Endothelial cell of umbilical vein (primary cell): ENCODE measurements around the gene MAML2. TPM values are rescaled to one million over a fixed set of nuclear protein-coding genes. Genes with fewer than 3 reads are reported as not detected.
A peak's percentile ranks its signal among the peaks of the same experiment; 100 is the strongest.

ENCODE experiments used
- BruUV-seq: library from RNA; stranded (reverse); fragments of 400-500 nt; replicated peaks from 2 replicates; lab custom pipeline; 2021; lab: Mats Ljungman, UMichigan
- CTCF ChIA-PET: fragments of 300-600, 350-600 bp; sonication (Branson Sonifier 250); formaldehyde crosslinking; loops from one replicate; lab custom pipeline; 2021; ENCODE audit warnings: antibody characterized with exemption, inconsistent platforms; lab: Charles Lee
- POLR2A ChIA-PET: fragments of 300-600, 350-600 bp; sonication (Branson Sonifier 250); formaldehyde crosslinking; loops from one replicate; lab custom pipeline; 2021; ENCODE audit warnings: antibody characterized with exemption, inconsistent platforms; lab: Charles Lee
- DNase-seq: peaks from one replicate; pipeline ENCODE4 v3.0.0-alpha.2; 2011; ENCODE audit warnings: low read depth, low spot score
- FAIRE-seq: peaks from 2 replicates; lab custom pipeline; 2011; peaks lifted over from hg19 to GRCh38; lab: Jason Lieb, UNC
- H2AFZ ChIP-seq: 2 replicates; pipeline ENCODE4 v1.6.0; 2012; ENCODE audit warnings: low read depth, low read length, control low read depth, inconsistent platforms
- H3K27ac ChIP-seq: 2 replicates; pipeline ENCODE4 v1.5.1; 2011; ENCODE audit warnings: low read depth, mild to moderate bottlenecking, control low read depth, low read length, moderate library complexity; ENCODE audit not compliant: insufficient read depth
- H3K27me3 ChIP-seq, 2 experiments: 2 replicates each; pipeline versions ENCODE4 v1.6.0 to v1.6.1; 2011; ENCODE audit warnings: low read length in 2 of 2, mixed read lengths in 1 of 2; ENCODE audit not compliant: control insufficient read depth in 2 of 2, insufficient read depth in 2 of 2
- H3K36me3 ChIP-seq, 2 experiments: 2 replicates in 1 of 2; 3 replicates in 1 of 2; pipeline ENCODE4 v1.5.1; 2011; ENCODE audit warnings: low read length in 2 of 2, mild to moderate bottlenecking in 1 of 2, moderate library complexity in 1 of 2; ENCODE audit not compliant: control insufficient read depth in 2 of 2, insufficient read depth in 2 of 2; ENCODE audit errors: extremely low read depth in 1 of 2
- H3K4me1 ChIP-seq: 3 replicates; pipeline ENCODE4 v1.5.1; 2011; ENCODE audit warnings: mild to moderate bottlenecking, low read length; ENCODE audit not compliant: control insufficient read depth, insufficient read depth; ENCODE audit errors: extremely low read depth
- H3K4me2 ChIP-seq: 2 replicates; pipeline ENCODE4 v1.6.1; 2011; ENCODE audit warnings: low read length, control low read depth, mixed read lengths; ENCODE audit not compliant: insufficient read depth
- H3K4me3 ChIP-seq, 3 experiments: fragments of 200-600 bp in 1 of 3; sonication (generic), shearing (Covaris generic) in 1 of 3; replicated peaks in 1 of 3; 2 replicates each; pipeline ENCODE4 v1.5.1; 2011 to 2016; ENCODE audit warnings: control low read depth in 3 of 3, low read length in 3 of 3, mild to moderate bottlenecking in 2 of 3, inconsistent platforms in 1 of 3, low read depth in 1 of 3, moderate library complexity in 1 of 3; ENCODE audit not compliant: insufficient read depth in 1 of 3
- H3K79me2 ChIP-seq: 2 replicates; pipeline ENCODE4 v1.6.0; 2012; ENCODE audit warnings: low read length, inconsistent platforms; ENCODE audit not compliant: control insufficient read depth, insufficient read depth
- H3K9ac ChIP-seq: replicated peaks from 2 replicates; pipeline ENCODE3; 2011; ENCODE audit warnings: low read length, control low read depth; ENCODE audit not compliant: insufficient read depth; ENCODE audit errors: extremely low read depth
- H3K9me1 ChIP-seq: replicated peaks from 3 replicates; pipeline ENCODE4 v1.6.0; 2011; ENCODE audit warnings: mild to moderate bottlenecking, low read length; ENCODE audit not compliant: control insufficient read depth, insufficient read depth; ENCODE audit errors: extremely low read depth
- H3K9me3 ChIP-seq: replicated peaks from 2 replicates; pipeline ENCODE4 v1.5.1; 2012; ENCODE audit warnings: low read length, inconsistent platforms; ENCODE audit not compliant: control insufficient read depth, insufficient read depth
- H4K20me1 ChIP-seq: replicated peaks from 2 replicates; pipeline ENCODE3; 2011; ENCODE audit warnings: mild to moderate bottlenecking, low read length; ENCODE audit not compliant: control insufficient read depth, insufficient read depth; ENCODE audit errors: extremely low read depth
- EZH2 ChIP-seq: IDR thresholded peaks from 2 replicates; pipeline ENCODE4 v1.6.1; 2012; ENCODE audit warnings: borderline replicate concordance, low read depth, mild to moderate bottlenecking, moderate library complexity, low read length, inconsistent platforms; ENCODE audit not compliant: severe bottlenecking
- FOS ChIP-seq: IDR thresholded peaks from 2 replicates; pipeline ENCODE4 v1.6.1; 2011; ENCODE audit warnings: mild to moderate bottlenecking, low read length, moderate library complexity, borderline replicate concordance; ENCODE audit not compliant: insufficient read depth
- GATA2 ChIP-seq: IDR thresholded peaks from 2 replicates; pipeline ENCODE4 v1.7.0; 2011; ENCODE audit warnings: low read depth, mild to moderate bottlenecking, moderate library complexity, mixed read lengths, low read length; ENCODE audit not compliant: insufficient read length, insufficient read depth
- JUN ChIP-seq: IDR thresholded peaks from 2 replicates; pipeline ENCODE4 v1.6.1; 2011; ENCODE audit warnings: borderline replicate concordance, low read depth; ENCODE audit not compliant: insufficient read length, insufficient read depth
- MYC ChIP-seq: IDR thresholded peaks from one replicate; pipeline ENCODE4 v1.6.1; 2011; ENCODE audit warnings: mild to moderate bottlenecking, low read depth, low read length
- POLR2A ChIP-seq: IDR thresholded peaks from 2 replicates; pipeline ENCODE4 v1.6.1; 2012; ENCODE audit warnings: low read depth, mild to moderate bottlenecking, control low read depth, low read length
- POLR2AphosphoS5 ChIP-seq: IDR thresholded peaks from 2 replicates; pipeline ENCODE4 v1.6.1; 2012; ENCODE audit warnings: low read depth, mild to moderate bottlenecking, control low read depth, low read length, moderate library complexity; ENCODE audit not compliant: insufficient read depth
- dilution Hi-C: fragments of 300-500 bp; cut with MboI; formaldehyde crosslinking; loops from one replicate; pipeline ENCODE4 v1.15.0; 2019; ENCODE audit warnings: low sequenced_read_pairs; ENCODE audit not compliant: extremely low pct_ligation_motif_present
- intact Hi-C: fragments of 100-400 bp; cut with micrococcal nuclease; formaldehyde crosslinking; loops from one replicate; pipeline ENCODE4 v1.10.0; 2022
- polyA plus RNA-seq, 4 experiments: library from polyadenylated mRNA; depleted of rRNA in 3 of 4; stranded (reverse) in 3 of 4; unstranded in 1 of 4; fragments of >200 nt; gene quantifications; 2 replicates each; pipeline versions ENCODE4 v1.2.1 to v1.2.3, GENCODE V29; 2011 to 2012; ENCODE audit warnings: missing spikeins in 1 of 4
- total RNA-seq: library from RNA; stranded (reverse); gene quantifications from 2 replicates; pipeline ENCODE4 v1.2.3, GENCODE V29; 2021
- TF ChIP-seq, protein P1 (sequence below): IDR thresholded peaks from 2 replicates; pipeline ENCODE4 v1.6.1; 2011; ENCODE audit not compliant: insufficient read depth, insufficient read length
- TF ChIP-seq, protein P2 (sequence below), 2 donors: IDR thresholded peaks; 1 replicate in 1 of 2; 2 replicates in 1 of 2; pipeline ENCODE4 v1.5.1; 2011; ENCODE audit warnings: low read length in 2 of 2, mild to moderate bottlenecking in 2 of 2, moderate library complexity in 2 of 2, control low read depth in 1 of 2, inconsistent platforms in 1 of 2, low read depth in 1 of 2; ENCODE audit not compliant: insufficient read depth in 1 of 2; ENCODE audit errors: extremely low read depth in 1 of 2

MAML2 gene
- total and polyA plus RNA-seq, 2 donors (not counting 3 experiments of a cell fraction or from before 2014, with no cell fraction given) = 12.4 to 16.8 TPM

DNA sequence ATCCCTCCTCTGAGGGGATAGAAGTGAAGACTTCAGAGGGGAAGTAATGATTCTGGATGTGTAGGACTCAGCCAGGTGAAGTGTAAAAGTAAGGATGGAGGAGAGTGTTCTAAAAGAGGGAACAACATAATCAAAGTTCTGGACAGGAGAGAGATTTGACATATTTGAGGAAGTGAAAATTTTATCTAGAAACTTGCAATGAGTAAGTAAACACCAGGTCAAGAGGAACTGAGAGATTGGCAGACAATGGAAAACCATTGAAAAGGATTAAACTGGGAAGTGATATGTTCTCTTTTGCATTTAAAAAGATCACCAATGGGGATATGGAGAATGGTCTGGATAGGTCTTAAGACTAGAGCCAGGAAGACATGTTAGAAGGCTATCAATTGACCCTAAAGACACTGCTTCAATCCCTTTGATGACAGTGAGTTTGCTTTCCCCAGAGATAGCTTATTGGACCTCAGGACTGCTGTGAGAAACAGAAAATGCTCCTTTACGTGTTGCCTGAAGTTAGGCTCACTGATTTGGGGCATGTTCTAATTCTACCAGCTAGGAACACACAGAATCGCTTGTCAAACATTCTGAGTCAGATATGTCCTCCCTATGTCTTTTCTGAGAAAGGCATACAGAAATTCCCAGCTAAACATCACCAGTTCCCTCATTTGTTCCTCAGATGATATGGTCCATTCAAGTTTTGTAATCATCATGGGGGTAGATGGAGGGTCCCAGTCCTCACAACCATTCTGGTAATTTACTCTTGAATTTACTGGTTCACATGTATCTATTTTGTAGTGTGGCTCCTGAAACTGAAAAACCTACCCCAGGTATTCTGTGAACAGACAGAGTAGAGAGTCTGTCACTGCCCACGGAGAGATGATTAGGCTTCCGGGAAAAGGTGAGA, 144.9 kb downstream of the MAML2 start:
- Histone ChIP-seq H3K4me3 (no peak overlapping the region), H3K9ac (no peak overlapping the region), H3K27ac (no peak overlapping the region), H4K20me1 (no peaks in the 10 kb centered on the region), H3K4me1 (peaks cover 6% of the 10 kb centered on the region), H3K9me3 (no peaks in the 10 kb centered on the region), H2AFZ (no peak overlapping the region), H3K27me3 (no peaks in the 10 kb centered on the region), H3K9me1 (no peaks in the 10 kb centered on the region), H3K79me2 (no peaks in the 10 kb centered on the region), H3K4me2 (no peak overlapping the region), H3K36me3 (no peaks in the 10 kb centered on the region)
- intact Hi-C loops (no loop called here), dilution Hi-C loops (no loop called here)
- BruUV-seq = no TSS peak
- TF ChIP-seq, protein P1, sequence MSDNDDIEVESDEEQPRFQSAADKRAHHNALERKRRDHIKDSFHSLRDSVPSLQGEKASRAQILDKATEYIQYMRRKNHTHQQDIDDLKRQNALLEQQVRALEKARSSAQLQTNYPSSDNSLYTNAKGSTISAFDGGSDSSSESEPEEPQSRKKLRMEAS = no peak
- TF ChIP-seq FOS (no peak), GATA2 (no peak), EZH2 (no peak), MYC (no peak), POLR2AphosphoS5 (no peak), JUN (no peak), POLR2A (no peak)
- TF ChIP-seq, protein P2, sequence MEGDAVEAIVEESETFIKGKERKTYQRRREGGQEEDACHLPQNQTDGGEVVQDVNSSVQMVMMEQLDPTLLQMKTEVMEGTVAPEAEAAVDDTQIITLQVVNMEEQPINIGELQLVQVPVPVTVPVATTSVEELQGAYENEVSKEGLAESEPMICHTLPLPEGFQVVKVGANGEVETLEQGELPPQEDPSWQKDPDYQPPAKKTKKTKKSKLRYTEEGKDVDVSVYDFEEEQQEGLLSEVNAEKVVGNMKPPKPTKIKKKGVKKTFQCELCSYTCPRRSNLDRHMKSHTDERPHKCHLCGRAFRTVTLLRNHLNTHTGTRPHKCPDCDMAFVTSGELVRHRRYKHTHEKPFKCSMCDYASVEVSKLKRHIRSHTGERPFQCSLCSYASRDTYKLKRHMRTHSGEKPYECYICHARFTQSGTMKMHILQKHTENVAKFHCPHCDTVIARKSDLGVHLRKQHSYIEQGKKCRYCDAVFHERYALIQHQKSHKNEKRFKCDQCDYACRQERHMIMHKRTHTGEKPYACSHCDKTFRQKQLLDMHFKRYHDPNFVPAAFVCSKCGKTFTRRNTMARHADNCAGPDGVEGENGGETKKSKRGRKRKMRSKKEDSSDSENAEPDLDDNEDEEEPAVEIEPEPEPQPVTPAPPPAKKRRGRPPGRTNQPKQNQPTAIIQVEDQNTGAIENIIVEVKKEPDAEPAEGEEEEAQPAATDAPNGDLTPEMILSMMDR (IDR thresholded peaks at IDR 0.05; ENCODE audit: extremely low read depth in 1 of 2, insufficient read depth in 1 of 2, low read depth in 1 of 2, low read length in 2 of 2) = no peak
- ChIA-PET CTCF (interaction anchor here (1.3 to 1.5 kb wide), 2 partner anchors 9 to 10 kb away, joined by 3 read pairs; no protein-coding TSS in a partner anchor), POLR2A (interaction anchor here (0.7 kb wide), 2 partner anchors 17 to 191 kb away, joined by 6 to 9 read pairs; no protein-coding TSS in a partner anchor)
- DNase-seq (peak; percentile 14), FAIRE-seq (no peak)
